ENCODE measurements around the gene KRT3.
"Not testable (repeated sequence)": the region's sequence is repeated elsewhere in the genome, so short reads cannot be mapped to it uniquely, and the experiment has no call there.

Gene KRT3

GRCh38 chr12:52766351-52767019, 29.4 kb downstream of the KRT3 start:
- Histone ChIP-seq H3K9me3 (peaks cover 3% of the 10 kb centered on the region), H3K27ac (no peak overlapping the region), H3K27me3 (peaks cover 5% of the 10 kb centered on the region), H3K4me3 (ENCODE audit: low read depth in 1 of 2, low read length in 1 of 2) (no peak overlapping the region), H3K4me1 (ENCODE audit: control insufficient read depth in 1 of 2, insufficient read depth in 1 of 2, low read depth in 1 of 2, low read length in 1 of 2) (no peaks in the 10 kb centered on the region), H3K36me3 (no peaks in the 10 kb centered on the region)
- no peak for TF ChIP-seq CTCF (IDR thresholded peaks at IDR 0.05)

- no peak overlapping the region for H3K27ac ChIP-seq
- H3K9me3 ChIP-seq, result peaks cover 3% of the 10 kb centered on the region
- H3K36me3 ChIP-seq, result no peaks in the 10 kb centered on the region
- peaks cover 5% of the 10 kb centered on the region for H3K27me3 ChIP-seq
- no peaks in the 10 kb centered on the region for H3K4me1 ChIP-seq (ENCODE audit: control insufficient read depth in 1 of 2, insufficient read depth in 1 of 2, low read depth in 1 of 2, low read length in 1 of 2)
- H3K4me3 ChIP-seq (ENCODE audit: low read depth in 1 of 2, low read length in 1 of 2), result no peak overlapping the region
- no peak for TF ChIP-seq CTCF (IDR thresholded peaks at IDR 0.05)
These were observed 30.2 kb downstream of the KRT3 start for GRCh38 chr12:52765702-52766101.

- no peaks in the 10 kb centered on the region for H3K4me1 ChIP-seq (ENCODE audit: control insufficient read depth in 1 of 2, insufficient read depth in 1 of 2, low read depth in 1 of 2, low read length in 1 of 2)
- H3K27me3 ChIP-seq, result peaks cover 5% of the 10 kb centered on the region
- TF ChIP-seq CTCF (IDR thresholded peaks at IDR 0.05), result no peak
- H3K4me3 ChIP-seq (ENCODE audit: low read depth in 1 of 2, low read length in 1 of 2), result no peak overlapping the region
- H3K27ac ChIP-seq, result no peak overlapping the region
- H3K9me3 ChIP-seq, result peaks cover 3% of the 10 kb centered on the region
- H3K36me3 ChIP-seq, result no peaks in the 10 kb centered on the region
These were observed 31.9 kb downstream of the KRT3 start for GRCh38 chr12:52763991-52764390.

- Histone ChIP-seq H3K4me1 (ENCODE audit: control insufficient read depth in 1 of 2, insufficient read depth in 1 of 2, low read depth in 1 of 2, low read length in 1 of 2) (no peaks in the 10 kb centered on the region), H3K4me3 (ENCODE audit: low read depth in 1 of 2, low read length in 1 of 2) (no peak overlapping the region), H3K36me3 (no peaks in the 10 kb centered on the region), H3K9me3 (peaks cover 3% of the 10 kb centered on the region), H3K27ac (no peak overlapping the region), H3K27me3 (peaks cover 5% of the 10 kb centered on the region)
- no peak for TF ChIP-seq CTCF (IDR thresholded peaks at IDR 0.05)
These were observed 32.8 kb downstream of the KRT3 start for GRCh38 chr12:52763036-52763659.

GRCh38 chr12:52761802-52762201, 34.1 kb downstream of the KRT3 start:
- Histone ChIP-seq H3K27me3 (peaks cover 11% of the 10 kb centered on the region), H3K36me3 (no peaks in the 10 kb centered on the region), H3K4me1 (ENCODE audit: control insufficient read depth in 1 of 2, insufficient read depth in 1 of 2, low read depth in 1 of 2, low read length in 1 of 2) (no peaks in the 10 kb centered on the region), H3K27ac (no peak overlapping the region), H3K9me3 (peaks cover 3% of the 10 kb centered on the region), H3K4me3 (ENCODE audit: low read depth in 1 of 2, low read length in 1 of 2) (no peak overlapping the region)
- no peak for TF ChIP-seq CTCF (IDR thresholded peaks at IDR 0.05)

GRCh38 chr12:52761218-52761617, 34.7 kb downstream of the KRT3 start:
- H3K4me1 ChIP-seq (ENCODE audit: control insufficient read depth in 1 of 2, insufficient read depth in 1 of 2, low read depth in 1 of 2, low read length in 1 of 2); H3K9me3 ChIP-seq; H3K27ac ChIP-seq; H3K36me3 ChIP-seq; H3K4me3 ChIP-seq (ENCODE audit: low read depth in 1 of 2, low read length in 1 of 2): not testable (repeated sequence)
- H3K27me3 ChIP-seq, result peaks cover 12% of the 10 kb centered on the region
